GM12892 (cell line): Measurements from ENCODE around the gene MYH14.

Experiments used
- POLR2A ChIP-seq: IDR thresholded peaks from 2 replicates; pipeline ENCODE4 v1.6.1; 2011; ENCODE audit warnings: low read depth, low read length, control low read depth
- POLR2AphosphoS5 ChIP-seq: IDR thresholded peaks from 2 replicates; pipeline ENCODE4 v1.6.1; 2011; ENCODE audit warnings: low read depth, low read length, control low read depth
- TAF1 ChIP-seq: IDR thresholded peaks from 2 replicates; pipeline ENCODE4 v1.6.1; 2011; ENCODE audit warnings: low read depth, mild to moderate bottlenecking, control low read depth, low read length, borderline replicate concordance

DNA sequence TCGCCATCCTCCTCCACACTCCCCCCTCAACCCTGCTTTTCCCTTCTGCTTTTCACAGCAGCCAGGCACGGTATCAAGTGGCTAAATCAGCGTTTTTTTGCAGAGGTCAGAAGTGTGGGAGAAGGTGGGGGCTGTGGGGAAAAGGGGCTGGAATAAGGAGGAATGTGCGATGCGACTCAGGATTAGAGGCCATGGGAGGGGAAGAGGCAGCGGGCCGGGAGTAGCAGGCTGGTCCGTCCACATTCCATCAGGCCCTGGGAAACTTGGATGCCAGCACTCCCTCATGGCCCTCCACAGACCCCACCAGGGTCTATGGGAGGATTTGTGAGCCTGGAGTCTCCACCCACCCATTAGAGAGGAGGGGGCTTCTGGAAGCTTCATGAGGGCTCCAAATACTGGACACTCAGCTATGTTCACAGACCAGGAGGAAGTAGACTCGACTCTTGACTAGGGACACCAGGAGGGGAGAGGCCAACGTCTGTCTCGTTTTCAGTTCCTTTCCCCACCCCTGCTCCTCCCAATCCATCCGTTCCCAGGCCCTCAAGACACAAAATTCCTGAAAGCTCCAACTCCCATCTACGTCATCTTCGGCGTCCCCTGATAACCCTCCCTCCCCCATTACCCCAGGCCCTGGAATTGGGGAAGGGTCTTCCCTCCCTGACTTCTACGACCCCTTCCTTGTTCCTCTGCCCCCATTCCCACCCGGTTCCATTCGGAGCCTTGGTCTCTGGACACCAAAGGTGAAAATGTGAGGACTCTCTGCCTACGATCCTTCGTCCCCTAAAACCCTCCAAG, 129.0 kb downstream of the MYH14 start:
- no peak for TF ChIP-seq POLR2AphosphoS5
- no peak for TF ChIP-seq POLR2A
- TF ChIP-seq TAF1, result no peak
